Stomach (tissue), 19 donors: ENCODE data around the gene GOLGA6L6. TPM values are rescaled to one million over a fixed set of nuclear protein-coding genes. Genes with fewer than 3 reads are reported as not detected.
"Not testable (repeated sequence)": the region's sequence is repeated elsewhere in the genome, so short reads cannot be mapped to it uniquely, and the experiment has no call there.

ENCODE experiments used
- DNase-seq, 2 donors: peaks; one replicate each; pipeline versions ENCODE4 v3.0.0 to v3.0.0-alpha.2; 2013 to 2019
- H3K27ac ChIP-seq, 5 donors: fragments of 200-600 bp in 4 of 5; sonication (generic) in 4 of 5; one replicate each; pipeline ENCODE4 v1.5.1; 2013 to 2019; ENCODE audit warnings: mild to moderate bottlenecking in 1 of 5, moderate library complexity in 1 of 5
- H3K27me3 ChIP-seq, 3 donors: fragments of 200-600 bp; sonication (generic); one replicate each; pipeline ENCODE4 v1.5.1; 2017 to 2019; ENCODE audit warnings: mixed run types in 1 of 3
- H3K36me3 ChIP-seq, 4 donors: fragments of 200-600 bp; sonication (generic); 1 replicate in 3 of 4; 2 replicates in 1 of 4; pipeline ENCODE4 v1.5.1; 2016 to 2019
- H3K4me1 ChIP-seq, 4 donors: fragments of 200-600 bp; sonication (generic); one replicate each; pipeline ENCODE4 v1.5.1; 2016 to 2019
- H3K4me3 ChIP-seq, 4 donors: fragments of 200-600 bp; sonication (generic) in 3 of 4; one replicate each; pipeline ENCODE4 v1.5.1; 2016 to 2019; ENCODE audit warnings: mild to moderate bottlenecking in 1 of 4
- H3K9me3 ChIP-seq, 4 donors: fragments of 200-600 bp; sonication (generic); one replicate each; pipeline ENCODE4 v1.5.1; 2016 to 2019
- WGBS, 5 donors: extraction: QIAGEN DNeasy Blood & Tissue Kit in 3 of 5; methylation state at CpG; one replicate each; pipeline versions ENCODE4 v1.1.5 to v1.1.7; 2013 to 2018; 5-methylcytosine and 5-hydroxymethylcytosine counted together
- intact Hi-C: fragments of 100-400 bp; cut with DNase I; formaldehyde crosslinking; loops from one replicate; pipeline ENCODE4 v1.15.1; 2023; ENCODE audit warnings: low total_unique reads
- long read RNA-seq, 10 donors: transcript quantifications; one replicate each; lab custom pipeline, GENCODE V29; 2026
- polyA plus RNA-seq, 3 donors: library from polyadenylated mRNA; stranded (reverse); fragments of 200-250 nt; gene quantifications; one replicate each; pipeline ENCODE4 v1.2.3, GENCODE V29; 2013
- total RNA-seq, 5 donors: library from RNA; depleted of rRNA; stranded (reverse); fragments of >200 nt; gene quantifications; one replicate each; pipeline versions ENCODE4 v1.1.0 to v1.2.3, GENCODE V29; 2014 to 2016
- donor health status: healthy with polysubstance abuse.
- donor health status: Bipolar disorder and iron deficiency.
- donor health status: healthy.

GOLGA6L6 gene
- total RNA-seq (not detected), polyA plus RNA-seq (not detected)
- long read RNA-seq, donor 1, result 0 reads
- long read RNA-seq, donor 2, result 0 reads
- long read RNA-seq, donor 3, result 0 reads
- long read RNA-seq, donor 4, result 0 reads
- long read RNA-seq, donor 5, result 0 reads
- long read RNA-seq, donor 6, result 0 reads
- long read RNA-seq, donor 7, result 0 reads
- long read RNA-seq, donor 8, result 0 reads
- long read RNA-seq, donor 9, result 0 reads
- long read RNA-seq, donor 10, result 0 reads

GRCh38 chr15:20541700-20542099, at the start of gene GOLGA6L6:
GOLGA6L6 (minus strand) TSS chr15:20541800; CDS start chr15:20541709, 91 bp downstream.
- DNase-seq, H3K4me3 ChIP-seq, H3K4me1 ChIP-seq, H3K9me3 ChIP-seq, H3K27me3 ChIP-seq, H3K36me3 ChIP-seq, H3K27ac ChIP-seq, intact Hi-C loops: not testable (repeated sequence)
- WGBS, 5 donors, result 81 to 91% (median 86%) methylated on average over 4 to 5 of the region's 7 CpGs; no CpG with 5 or more reads in 1 of the 5 donors

- DNase-seq, H3K9me3 ChIP-seq, H3K36me3 ChIP-seq, intact Hi-C loops, H3K4me3 ChIP-seq, H3K27me3 ChIP-seq, H3K27ac ChIP-seq, H3K4me1 ChIP-seq: not testable (repeated sequence)
- no CpG with 5 or more reads among the region's 2 CpGs for WGBS, 5 donors
Measured at GRCh38 chr15:20590069-20590468, 48.5 kb upstream of the GOLGA6L6 start.

- H3K27ac ChIP-seq, DNase-seq, H3K27me3 ChIP-seq, H3K36me3 ChIP-seq, H3K9me3 ChIP-seq, H3K4me3 ChIP-seq, H3K4me1 ChIP-seq, intact Hi-C loops: not testable (repeated sequence)
- WGBS, 5 donors, result 50 to 100% (median 63%) methylated on average over 1 to 2 of the region's 3 CpGs; no CpG with 5 or more reads in 1 of the 5 donors
Measured at GRCh38 chr15:20586821-20587220, 45.2 kb upstream of the GOLGA6L6 start.

- H3K27ac ChIP-seq, H3K27me3 ChIP-seq, H3K4me3 ChIP-seq, intact Hi-C loops, H3K9me3 ChIP-seq, H3K36me3 ChIP-seq, H3K4me1 ChIP-seq: not testable (repeated sequence)
- peak in 1 of 2 donors; percentile 0 for DNase-seq
- 57 to 88% (median 81%) methylated on average over 2 to 8 of the region's 18 CpGs for WGBS, 5 donors
Measured at GRCh38 chr15:20582726-20583115, 41.1 kb upstream of the GOLGA6L6 start.

- H3K27ac ChIP-seq, intact Hi-C loops, H3K36me3 ChIP-seq, H3K9me3 ChIP-seq, H3K27me3 ChIP-seq, H3K4me3 ChIP-seq, H3K4me1 ChIP-seq, DNase-seq: not testable (repeated sequence)
- 71 to 94% (median 88%) methylated on average over 5 to 9 of the region's 39 CpGs; no CpG with 5 or more reads in 1 of the 5 donors for WGBS, 5 donors
Measured at GRCh38 chr15:20582109-20582725, 40.6 kb upstream of the GOLGA6L6 start.

- H3K9me3 ChIP-seq, H3K27me3 ChIP-seq, H3K36me3 ChIP-seq, H3K27ac ChIP-seq, intact Hi-C loops, H3K4me3 ChIP-seq, DNase-seq, H3K4me1 ChIP-seq: not testable (repeated sequence)
- 62 to 86% (median 84%) methylated on average over 9 to 14 of the region's 62 CpGs; no CpG with 5 or more reads in 2 of the 5 donors for WGBS, 5 donors
Measured at GRCh38 chr15:20581261-20582108, 39.9 kb upstream of the GOLGA6L6 start.

- H3K9me3 ChIP-seq, H3K4me3 ChIP-seq, DNase-seq, H3K36me3 ChIP-seq, intact Hi-C loops, H3K27ac ChIP-seq, H3K27me3 ChIP-seq, H3K4me1 ChIP-seq: not testable (repeated sequence)
- WGBS, 5 donors, result 90 to 93% (median 91%) methylated on average over 9 to 11 of the region's 14 CpGs; no CpG with 5 or more reads in 1 of the 5 donors
Measured at GRCh38 chr15:20579662-20580061, 38.1 kb upstream of the GOLGA6L6 start.

GRCh38 chr15:20551289-20551688, 9.7 kb upstream of the GOLGA6L6 start:
- H3K27ac ChIP-seq, H3K9me3 ChIP-seq, H3K27me3 ChIP-seq, H3K36me3 ChIP-seq, DNase-seq, intact Hi-C loops, H3K4me3 ChIP-seq, H3K4me1 ChIP-seq: not testable (repeated sequence)
- 76 to 100% (median 98%) methylated on average over 2 to 6 of the region's 19 CpGs for WGBS, 5 donors

GRCh38 chr15:20505926-20506658, 35.5 kb downstream of the GOLGA6L6 start:
- H3K36me3 ChIP-seq, H3K27ac ChIP-seq, H3K27me3 ChIP-seq, H3K4me1 ChIP-seq, intact Hi-C loops, DNase-seq, H3K4me3 ChIP-seq, H3K9me3 ChIP-seq: not testable (repeated sequence)
- WGBS, 5 donors, result 30 to 51% (median 38%) methylated on average over 11 to 18 of the region's 87 CpGs; no CpG with 5 or more reads in 2 of the 5 donors

- intact Hi-C loops, H3K4me3 ChIP-seq, H3K27ac ChIP-seq, H3K9me3 ChIP-seq, H3K36me3 ChIP-seq, DNase-seq, H3K27me3 ChIP-seq, H3K4me1 ChIP-seq: not testable (repeated sequence)
- no CpG with 5 or more reads among the region's 3 CpGs for WGBS, 5 donors
Measured at GRCh38 chr15:20502839-20503238, 38.8 kb downstream of the GOLGA6L6 start.

- H3K27ac ChIP-seq, H3K9me3 ChIP-seq, DNase-seq, H3K27me3 ChIP-seq, H3K4me1 ChIP-seq, intact Hi-C loops, H3K4me3 ChIP-seq, H3K36me3 ChIP-seq: not testable (repeated sequence)
- WGBS, 5 donors, result no CpG with 5 or more reads among the region's 5 CpGs
Measured at GRCh38 chr15:20501512-20502222, 39.9 kb downstream of the GOLGA6L6 start.
